Measurements from ENCODE around the gene HIP1.

HIP1 gene

DNA sequence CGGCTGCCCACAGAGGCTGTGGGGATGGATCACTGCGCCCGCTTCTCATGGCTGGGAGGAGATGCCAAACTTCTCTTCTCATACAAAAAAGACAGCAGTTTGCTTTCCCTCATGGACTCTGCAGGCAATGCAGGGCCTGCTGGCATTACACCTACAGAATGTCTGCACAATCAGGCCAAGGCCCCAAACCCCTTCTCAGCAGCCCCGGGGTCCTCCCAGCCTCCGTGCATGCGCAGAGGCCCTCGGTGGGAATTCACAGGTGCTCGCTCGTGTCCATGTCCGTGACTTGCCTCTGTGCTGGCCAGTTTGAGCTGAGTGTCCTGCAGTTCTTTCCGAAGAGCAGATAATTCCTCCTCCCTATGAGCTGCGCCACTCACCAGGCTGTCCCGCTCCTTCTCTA, 183.0 kb downstream of the HIP1 start:
- peaks cover 38 to 41% of the 10 kb centered on the region in 2 experiments for H3K36me3 ChIP-seq (ENCODE audit: control insufficient read depth in 1 of 2, insufficient read depth in 2 of 2, low read length in 2 of 2)
- no peaks in the 10 kb centered on the region for H3K9me3 ChIP-seq (ENCODE audit: insufficient read depth, low read depth, low read length)
- H3K4me2 ChIP-seq (ENCODE audit: low read length) = no peak overlapping the region
- no peaks in the 10 kb centered on the region for H3K79me2 ChIP-seq (ENCODE audit: control insufficient read depth, insufficient read depth, low read length, poor library complexity)
- H3K79me1 ChIP-seq (ENCODE audit: low read length) = no peaks in the 10 kb centered on the region
- no peak overlapping the region for H3K9ac ChIP-seq (ENCODE audit: low read length)
- no peak overlapping the region for H3K14ac ChIP-seq (ENCODE audit: low read length)
- no peak overlapping the region for H2AK5ac ChIP-seq (ENCODE audit: low read length)
- H2BK5ac ChIP-seq (ENCODE audit: low read depth, low read length, poor library complexity) = no peak overlapping the region
- H4K12ac ChIP-seq (ENCODE audit: low read depth, low read length) = no peak overlapping the region
- no peak for DNase-seq
- no peak overlapping the region for H4K91ac ChIP-seq (ENCODE audit: low read depth, low read length)
- H3K4me1 ChIP-seq (ENCODE audit: control insufficient read depth in 1 of 2, insufficient read depth in 2 of 2, low read length in 2 of 2) = no peaks in the 10 kb centered on the region
- H2BK12ac ChIP-seq (ENCODE audit: low read length) = no peak overlapping the region
- H3K23ac ChIP-seq (ENCODE audit: low read length) = no peak overlapping the region
- no peak overlapping the region for H3K27ac ChIP-seq (ENCODE audit: low read depth, low read length)
- no peak overlapping the region for H2BK120ac ChIP-seq (ENCODE audit: insufficient read depth, low read length, poor library complexity)
- H3K18ac ChIP-seq (ENCODE audit: low read length) = no peak overlapping the region
- no peak overlapping the region for H2AFZ ChIP-seq (ENCODE audit: insufficient read depth, low read length, poor library complexity)
- no peak overlapping the region for H4K8ac ChIP-seq (ENCODE audit: low read depth, low read length)
- no peak overlapping the region for H3K4ac ChIP-seq (ENCODE audit: low read depth, low read length)
- H3K27me3 ChIP-seq (ENCODE audit: insufficient read depth, low read length) = no peaks in the 10 kb centered on the region
- no CpG with 5 or more reads among the region's 13 CpGs for WGBS (ENCODE audit: extremely low coverage, insufficient coverage, insufficient read length)
- no peak overlapping the region for H3K4me3 ChIP-seq (ENCODE audit: low read depth, low read length)

DNA sequence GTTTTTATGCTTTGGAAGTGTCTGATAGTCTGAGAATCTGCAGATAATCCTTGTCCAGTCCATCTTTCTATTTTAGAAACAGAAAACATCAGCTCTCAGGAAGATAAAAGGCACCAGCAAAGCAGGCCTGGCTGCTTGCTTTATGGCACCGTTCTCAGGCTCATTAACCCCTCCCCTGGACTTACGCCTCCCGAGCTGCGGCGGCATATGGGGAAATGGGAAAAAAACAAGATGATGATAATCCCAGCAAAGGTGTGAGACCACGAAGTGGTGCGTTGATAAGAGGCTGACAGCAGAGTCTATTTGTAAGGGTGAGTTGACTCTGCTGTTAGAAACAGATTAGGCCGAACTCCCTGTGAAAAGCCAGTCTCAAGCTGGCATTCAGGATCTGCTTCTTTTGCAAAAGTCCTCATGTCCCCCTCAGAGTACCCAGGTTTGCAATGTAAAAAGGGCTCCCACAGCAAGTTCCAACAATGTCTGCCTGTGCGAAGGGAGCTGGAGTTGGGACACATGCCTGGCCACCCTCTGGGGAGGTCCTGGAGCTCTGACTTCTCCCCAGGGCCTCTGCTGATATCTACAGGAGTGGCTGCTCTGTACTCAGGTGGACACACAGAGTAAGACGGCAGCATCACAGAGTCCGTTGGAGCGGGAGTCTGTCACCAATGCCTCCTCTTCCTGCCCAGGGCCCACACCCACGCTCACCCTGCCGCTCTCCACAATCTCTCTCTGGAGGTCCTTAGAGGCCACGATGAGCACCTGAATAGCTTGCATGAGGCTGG, 192.3 kb downstream of the HIP1 start:
- no CpG with 5 or more reads among the region's 15 CpGs for WGBS (ENCODE audit: extremely low coverage, insufficient coverage, insufficient read length)

DNA sequence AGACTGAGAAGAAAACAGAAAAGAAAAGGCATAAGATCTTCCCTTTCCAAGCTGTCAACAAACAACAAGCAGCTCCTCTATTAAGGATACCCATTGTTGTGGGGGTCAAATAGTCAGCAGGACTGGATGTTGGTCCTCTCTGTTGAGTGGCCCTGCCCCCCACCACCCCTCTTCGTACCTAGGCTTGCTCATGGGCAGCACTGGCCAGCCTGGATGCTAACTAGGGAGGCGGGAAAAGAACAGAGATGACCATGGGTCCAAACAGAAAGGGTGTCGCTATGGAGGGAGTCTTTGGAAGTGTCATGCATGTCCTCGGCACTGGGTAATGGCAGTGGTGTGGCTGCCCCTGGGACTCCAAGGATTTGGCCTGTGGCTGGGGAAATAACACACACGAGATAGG, 201.0 kb downstream of the HIP1 start:
- Histone ChIP-seq H3K9me3 (ENCODE audit: insufficient read depth, low read depth, low read length) (peaks cover 2% of the 10 kb centered on the region), H3K4ac (ENCODE audit: low read depth, low read length) (no peak overlapping the region)

More for the DNA sequence above, 192.3 kb downstream of the HIP1 start:
- Histone ChIP-seq H3K18ac (ENCODE audit: low read length) (no peak overlapping the region), H3K14ac (ENCODE audit: low read length) (no peak overlapping the region), H3K23ac (ENCODE audit: low read length) (no peak overlapping the region), H2BK12ac (ENCODE audit: low read length) (no peak overlapping the region), H3K9me3 (ENCODE audit: insufficient read depth, low read depth, low read length) (no peaks in the 10 kb centered on the region), H3K79me1 (ENCODE audit: low read length) (no peaks in the 10 kb centered on the region), H3K9ac (ENCODE audit: low read length) (no peak overlapping the region), H4K12ac (ENCODE audit: low read depth, low read length) (no peak overlapping the region), H3K4ac (ENCODE audit: low read depth, low read length) (no peak overlapping the region), H3K4me2 (ENCODE audit: low read length) (no peak overlapping the region), H3K36me3 (ENCODE audit: control insufficient read depth in 1 of 2, insufficient read depth in 2 of 2, low read length in 2 of 2) (peaks cover 17 to 32% of the 10 kb centered on the region in 2 experiments), H3K79me2 (ENCODE audit: control insufficient read depth, insufficient read depth, low read length, poor library complexity) (no peaks in the 10 kb centered on the region), H3K27me3 (ENCODE audit: insufficient read depth, low read length) (no peaks in the 10 kb centered on the region), H3K4me3 (ENCODE audit: low read depth, low read length) (no peak overlapping the region), H4K8ac (ENCODE audit: low read depth, low read length) (no peak overlapping the region), H3K4me1 (ENCODE audit: control insufficient read depth in 1 of 2, insufficient read depth in 2 of 2, low read length in 2 of 2) (no peaks in the 10 kb centered on the region), H4K91ac (ENCODE audit: low read depth, low read length) (no peak overlapping the region), H2AK5ac (ENCODE audit: low read length) (no peak overlapping the region), H2BK5ac (ENCODE audit: low read depth, low read length, poor library complexity) (no peak overlapping the region), H3K27ac (ENCODE audit: low read depth, low read length) (no peak overlapping the region), H2AFZ (ENCODE audit: insufficient read depth, low read length, poor library complexity) (no peak overlapping the region), H2BK120ac (ENCODE audit: insufficient read depth, low read length, poor library complexity) (no peak overlapping the region)
- DNase-seq = no peak

DNA sequence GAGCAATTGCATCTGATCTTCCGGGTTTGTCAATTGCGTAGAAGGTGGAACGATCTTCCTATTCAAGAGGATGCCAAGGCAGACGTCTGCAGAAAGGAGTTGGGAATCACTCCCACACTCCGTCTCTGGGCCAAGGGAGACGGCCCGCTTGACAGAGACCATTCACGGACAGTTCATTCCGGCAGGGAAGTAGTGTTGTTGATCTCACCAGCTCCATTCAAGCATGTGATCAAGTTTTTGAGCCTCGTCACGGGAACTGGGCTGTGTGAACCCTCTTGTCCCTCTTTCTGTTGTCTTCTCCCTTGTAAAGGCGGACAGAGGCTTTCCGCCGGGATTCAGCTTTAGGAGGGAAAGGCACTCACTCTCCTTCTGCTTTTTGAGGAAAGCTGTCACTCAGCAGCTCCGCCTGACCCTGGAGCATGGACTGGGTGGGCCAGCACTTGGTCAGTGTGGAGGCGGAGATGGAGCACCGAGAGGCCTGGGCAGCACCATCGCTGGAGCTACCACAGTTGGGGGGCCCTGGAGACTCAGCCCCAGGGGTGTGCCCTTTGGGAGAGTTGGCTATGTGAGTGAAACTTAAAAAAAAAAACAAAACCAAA, 201.7 kb downstream of the HIP1 start:
- Histone ChIP-seq H3K4ac (ENCODE audit: low read depth, low read length) (no peak overlapping the region), H3K79me2 (ENCODE audit: control insufficient read depth, insufficient read depth, low read length, poor library complexity) (no peaks in the 10 kb centered on the region), H4K91ac (ENCODE audit: low read depth, low read length) (no peak overlapping the region), H3K79me1 (ENCODE audit: low read length) (no peaks in the 10 kb centered on the region), H3K27ac (ENCODE audit: low read depth, low read length) (no peak overlapping the region), H3K4me3 (ENCODE audit: low read depth, low read length) (no peak overlapping the region), H2AK5ac (ENCODE audit: low read length) (no peak overlapping the region), H3K4me1 (ENCODE audit: control insufficient read depth in 1 of 2, insufficient read depth in 2 of 2, low read length in 2 of 2) (no peaks in the 10 kb centered on the region), H3K9ac (ENCODE audit: low read length) (no peak overlapping the region), H4K8ac (ENCODE audit: low read depth, low read length) (no peak overlapping the region), H4K12ac (ENCODE audit: low read depth, low read length) (no peak overlapping the region), H2BK12ac (ENCODE audit: low read length) (no peak overlapping the region), H3K18ac (ENCODE audit: low read length) (no peak overlapping the region), H3K9me3 (ENCODE audit: insufficient read depth, low read depth, low read length) (peaks cover 2% of the 10 kb centered on the region), H2BK5ac (ENCODE audit: low read depth, low read length, poor library complexity) (no peak overlapping the region), H3K4me2 (ENCODE audit: low read length) (no peak overlapping the region), H2AFZ (ENCODE audit: insufficient read depth, low read length, poor library complexity) (no peak overlapping the region), H3K23ac (ENCODE audit: low read length) (no peak overlapping the region), H3K14ac (ENCODE audit: low read length) (no peak overlapping the region), H3K36me3 (ENCODE audit: control insufficient read depth in 1 of 2, insufficient read depth in 2 of 2, low read length in 2 of 2) (peaks cover 19 to 22% of the 10 kb centered on the region in 2 experiments), H3K27me3 (ENCODE audit: insufficient read depth, low read length) (no peaks in the 10 kb centered on the region), H2BK120ac (ENCODE audit: insufficient read depth, low read length, poor library complexity) (no peak overlapping the region)
- no CpG with 5 or more reads among the region's 18 CpGs for WGBS (ENCODE audit: extremely low coverage, insufficient coverage, insufficient read length)
- no peak for DNase-seq

More for the DNA sequence above, 201.0 kb downstream of the HIP1 start:
- WGBS (ENCODE audit: extremely low coverage, insufficient coverage, insufficient read length) = no CpG with 5 or more reads among the region's 5 CpGs
- no peak overlapping the region for H3K4me3 ChIP-seq (ENCODE audit: low read depth, low read length)
- H3K79me1 ChIP-seq (ENCODE audit: low read length) = no peaks in the 10 kb centered on the region
- H2AK5ac ChIP-seq (ENCODE audit: low read length) = no peak overlapping the region
- H3K79me2 ChIP-seq (ENCODE audit: control insufficient read depth, insufficient read depth, low read length, poor library complexity) = no peaks in the 10 kb centered on the region
- no peak for DNase-seq
- no peak overlapping the region for H4K91ac ChIP-seq (ENCODE audit: low read depth, low read length)
- no peak overlapping the region for H4K12ac ChIP-seq (ENCODE audit: low read depth, low read length)
- H2BK120ac ChIP-seq (ENCODE audit: insufficient read depth, low read length, poor library complexity) = no peak overlapping the region
- no peak overlapping the region for H4K8ac ChIP-seq (ENCODE audit: low read depth, low read length)
- H3K4me1 ChIP-seq (ENCODE audit: control insufficient read depth in 1 of 2, insufficient read depth in 2 of 2, low read length in 2 of 2) = no peaks in the 10 kb centered on the region
- no peaks in the 10 kb centered on the region for H3K27me3 ChIP-seq (ENCODE audit: insufficient read depth, low read length)
- H3K18ac ChIP-seq (ENCODE audit: low read length) = no peak overlapping the region
- H3K23ac ChIP-seq (ENCODE audit: low read length) = no peak overlapping the region
- H3K9ac ChIP-seq (ENCODE audit: low read length) = no peak overlapping the region
- no peak overlapping the region for H3K14ac ChIP-seq (ENCODE audit: low read length)
- H2BK12ac ChIP-seq (ENCODE audit: low read length) = no peak overlapping the region
- no peak overlapping the region for H2AFZ ChIP-seq (ENCODE audit: insufficient read depth, low read length, poor library complexity)
- no peak overlapping the region for H3K27ac ChIP-seq (ENCODE audit: low read depth, low read length)
- peaks cover 19 to 23% of the 10 kb centered on the region in 2 experiments for H3K36me3 ChIP-seq (ENCODE audit: control insufficient read depth in 1 of 2, insufficient read depth in 2 of 2, low read length in 2 of 2)
- H2BK5ac ChIP-seq (ENCODE audit: low read depth, low read length, poor library complexity) = no peak overlapping the region
- no peak overlapping the region for H3K4me2 ChIP-seq (ENCODE audit: low read length)

Measured in trophoblast cell (in vitro differentiated cells and primary cell).